Measurements from ENCODE around the gene RBM5. TPM values are rescaled to one million over a fixed set of nuclear protein-coding genes. Genes with fewer than 3 reads are reported as not detected.

Gene RBM5
- total RNA-seq, 1 donor from 2014 or later, result 124 TPM

GRCh38 chr3:50068134-50068533 is 20.6 kb upstream of the RBM5 start:
- peaks cover 34% of the 10 kb centered on the region for H3K36me3 Mint-ChIP-seq (ENCODE audit: low read depth, unreplicated experiment)
- H3K36me3 ChIP-seq (ENCODE audit: insufficient read depth, low read length), result peaks cover 54% of the 10 kb centered on the region
- no peaks in the 10 kb centered on the region for H3K79me2 ChIP-seq (ENCODE audit: insufficient read depth, low read length)
- H4K20me1 ChIP-seq (ENCODE audit: insufficient read depth, low read length), result peaks cover 3% of the 10 kb centered on the region
- TF ChIP-seq EZH2 (IDR thresholded peaks at IDR 0.05; ENCODE audit: insufficient read depth, low read length) (no peak), CTCF (IDR thresholded peaks at IDR 0.05; ENCODE audit: insufficient read depth, low read depth, low read length) (no peak)
- H3K9me3 ChIP-seq (ENCODE audit: insufficient read depth, low read depth, low read length), result no peaks in the 10 kb centered on the region
- no peak overlapping the region for H3K4me3 ChIP-seq (ENCODE audit: insufficient read depth, low read depth, low read length)
- H3K27me3 ChIP-seq (ENCODE audit: insufficient read depth, low read length), result no peaks in the 10 kb centered on the region
- peak overlapping the region; percentile 14 for H3K4me2 ChIP-seq (ENCODE audit: low read length)
- DNase-seq (ENCODE audit: low read depth) (peak; percentile 48), FAIRE-seq (peak; percentile 64)
- H3K4me3 Mint-ChIP-seq (ENCODE audit: unreplicated experiment), result no peak overlapping the region
- peak overlapping the region; percentile 77 for H3K27ac Mint-ChIP-seq (ENCODE audit: unreplicated experiment)
- peaks cover 8% of the 10 kb centered on the region for H3K4me1 ChIP-seq (ENCODE audit: insufficient read depth, low read length)
- no peak overlapping the region for H2AFZ ChIP-seq (ENCODE audit: low read depth, low read length)
- H3K27ac ChIP-seq (ENCODE audit: low read depth, low read length), result peak overlapping the region; percentile 45
- H3K4me1 Mint-ChIP-seq (ENCODE audit: low read depth, unreplicated experiment), result peaks cover 13% of the 10 kb centered on the region
- H3K9ac ChIP-seq (ENCODE audit: low read length), result no peak overlapping the region
- no peaks in the 10 kb centered on the region for H3K9me3 Mint-ChIP-seq (ENCODE audit: unreplicated experiment)
- no peaks in the 10 kb centered on the region for H3K27me3 Mint-ChIP-seq (ENCODE audit: low read depth, unreplicated experiment)

DNA sequence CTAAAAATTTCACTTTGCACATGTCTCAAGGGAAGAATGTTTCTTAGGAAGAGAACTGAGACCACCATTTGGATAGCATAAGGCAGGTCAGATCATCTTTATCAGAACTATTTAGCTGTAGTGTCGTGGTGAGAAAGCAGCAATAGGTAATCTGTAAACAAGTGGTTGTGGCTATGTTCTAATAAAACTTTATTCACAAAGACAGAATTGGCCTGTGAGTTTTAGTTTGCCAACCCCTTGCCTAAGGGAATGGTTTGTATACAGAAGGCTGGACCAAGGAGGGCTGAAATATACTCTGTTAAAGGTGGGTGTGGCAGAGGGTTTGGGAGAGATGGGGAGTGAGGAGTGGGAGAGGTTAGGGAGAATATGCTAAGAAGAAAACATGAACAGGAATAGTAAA is 10.6 kb upstream of the RBM5 start:
- no peak overlapping the region for H3K4me3 ChIP-seq (ENCODE audit: insufficient read depth, low read depth, low read length)
- FAIRE-seq, result no peak
- H3K9ac ChIP-seq (ENCODE audit: low read length), result no peak overlapping the region

More for the DNA sequence above, 10.6 kb upstream of the RBM5 start:
- Mint-ChIP-seq H3K27me3 (ENCODE audit: low read depth, unreplicated experiment) (no peaks in the 10 kb centered on the region), H3K4me3 (ENCODE audit: unreplicated experiment) (no peak overlapping the region), H3K9me3 (ENCODE audit: unreplicated experiment) (no peaks in the 10 kb centered on the region), H3K4me1 (ENCODE audit: low read depth, unreplicated experiment) (no peaks in the 10 kb centered on the region), H3K27ac (ENCODE audit: unreplicated experiment) (no peak overlapping the region), H3K36me3 (ENCODE audit: low read depth, unreplicated experiment) (peaks cover 20% of the 10 kb centered on the region)
- H4K20me1 ChIP-seq (ENCODE audit: insufficient read depth, low read length), result no peaks in the 10 kb centered on the region
- no peaks in the 10 kb centered on the region for H3K27me3 ChIP-seq (ENCODE audit: insufficient read depth, low read length)
- H2AFZ ChIP-seq (ENCODE audit: low read depth, low read length), result no peak overlapping the region
- DNase-seq (ENCODE audit: low read depth), result no peak
- H3K4me1 ChIP-seq (ENCODE audit: insufficient read depth, low read length), result no peaks in the 10 kb centered on the region
- TF ChIP-seq EZH2 (IDR thresholded peaks at IDR 0.05; ENCODE audit: insufficient read depth, low read length) (no peak), CTCF (IDR thresholded peaks at IDR 0.05; ENCODE audit: insufficient read depth, low read depth, low read length) (no peak)
- H3K27ac ChIP-seq (ENCODE audit: low read depth, low read length), result no peak overlapping the region
- H3K79me2 ChIP-seq (ENCODE audit: insufficient read depth, low read length), result no peaks in the 10 kb centered on the region
- no peaks in the 10 kb centered on the region for H3K9me3 ChIP-seq (ENCODE audit: insufficient read depth, low read depth, low read length)
- peaks cover 17% of the 10 kb centered on the region for H3K36me3 ChIP-seq (ENCODE audit: insufficient read depth, low read length)
- H3K4me2 ChIP-seq (ENCODE audit: low read length), result no peak overlapping the region
